Type B pancreatic cell (in vitro differentiated cells): ENCODE measurements around the gene RNF220. TPM values are rescaled to one million over a fixed set of nuclear protein-coding genes. Genes with fewer than 3 reads are reported as not detected.

Experiments used
- DNase-seq: peaks from one replicate; pipeline ENCODE4 v3.0.0; 2021; ENCODE audit warnings: mixed read lengths; ENCODE audit not compliant: unreplicated experiment; ENCODE audit errors: extremely low spot score
- H3K27ac Mint-ChIP-seq: 2 replicates; pipeline ENCODE4 v1.8.0; 2021; ENCODE audit warnings: mild to moderate bottlenecking, mixed read lengths
- H3K27me3 Mint-ChIP-seq: 2 replicates; pipeline ENCODE4 v1.8.0; 2021; ENCODE audit warnings: mixed read lengths
- H3K36me3 Mint-ChIP-seq: 2 replicates; pipeline ENCODE4 v1.8.0; 2021; ENCODE audit warnings: mixed read lengths
- H3K4me1 Mint-ChIP-seq: one replicate; pipeline ENCODE4 v1.8.0; 2021; ENCODE audit warnings: mixed read lengths; ENCODE audit not compliant: unreplicated experiment
- H3K4me3 Mint-ChIP-seq: 2 replicates; pipeline ENCODE4 v1.8.0; 2021; ENCODE audit warnings: mild to moderate bottlenecking, mixed read lengths
- H3K9me3 Mint-ChIP-seq: 2 replicates; pipeline ENCODE4 v1.8.0; 2021; ENCODE audit warnings: mixed read lengths
- total RNA-seq: library from RNA; stranded (reverse); gene quantifications from 2 replicates; pipeline ENCODE4 v1.2.1, GENCODE V29; 2021; ENCODE audit warnings: low replicate concordance
- TF ChIP-seq, protein P1 (sequence below): fragments of 200-600 bp; sonication (generic); conservative IDR thresholded peaks from 2 replicates; pipeline ENCODE4 v1.5.0; 2021; ENCODE audit warnings: antibody characterized with exemption, mild to moderate bottlenecking

RNF220 gene
- total RNA-seq, 1 donor from 2014 or later: 87.1 TPM

DNA sequence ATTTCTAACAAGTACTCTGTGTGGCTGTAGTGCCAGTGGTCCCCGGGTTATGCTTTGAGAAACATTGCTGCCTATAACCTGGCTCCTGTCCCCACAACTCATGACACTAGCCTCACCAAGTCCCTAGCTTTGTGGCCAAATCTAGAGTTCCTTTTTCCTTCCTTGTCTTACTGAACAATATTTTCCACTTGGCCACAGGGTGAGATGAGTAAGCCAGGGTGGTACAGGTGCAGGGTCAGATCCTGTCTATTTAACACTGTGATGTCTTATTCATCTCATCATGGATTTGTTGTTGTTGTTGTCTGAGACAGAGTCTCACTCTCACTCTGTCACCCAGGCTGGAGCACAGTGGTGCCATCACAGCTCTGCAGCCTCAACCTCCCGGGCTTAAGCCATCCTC, 288.1 kb downstream of the RNF220 start:
- TF ChIP-seq, protein P1, sequence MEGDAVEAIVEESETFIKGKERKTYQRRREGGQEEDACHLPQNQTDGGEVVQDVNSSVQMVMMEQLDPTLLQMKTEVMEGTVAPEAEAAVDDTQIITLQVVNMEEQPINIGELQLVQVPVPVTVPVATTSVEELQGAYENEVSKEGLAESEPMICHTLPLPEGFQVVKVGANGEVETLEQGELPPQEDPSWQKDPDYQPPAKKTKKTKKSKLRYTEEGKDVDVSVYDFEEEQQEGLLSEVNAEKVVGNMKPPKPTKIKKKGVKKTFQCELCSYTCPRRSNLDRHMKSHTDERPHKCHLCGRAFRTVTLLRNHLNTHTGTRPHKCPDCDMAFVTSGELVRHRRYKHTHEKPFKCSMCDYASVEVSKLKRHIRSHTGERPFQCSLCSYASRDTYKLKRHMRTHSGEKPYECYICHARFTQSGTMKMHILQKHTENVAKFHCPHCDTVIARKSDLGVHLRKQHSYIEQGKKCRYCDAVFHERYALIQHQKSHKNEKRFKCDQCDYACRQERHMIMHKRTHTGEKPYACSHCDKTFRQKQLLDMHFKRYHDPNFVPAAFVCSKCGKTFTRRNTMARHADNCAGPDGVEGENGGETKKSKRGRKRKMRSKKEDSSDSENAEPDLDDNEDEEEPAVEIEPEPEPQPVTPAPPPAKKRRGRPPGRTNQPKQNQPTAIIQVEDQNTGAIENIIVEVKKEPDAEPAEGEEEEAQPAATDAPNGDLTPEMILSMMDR: no peak
- no peaks in the 10 kb centered on the region for H3K4me1 Mint-ChIP-seq
- peaks cover 7% of the 10 kb centered on the region for H3K36me3 Mint-ChIP-seq
- no peak overlapping the region for H3K27ac Mint-ChIP-seq
- H3K27me3 Mint-ChIP-seq: peaks cover 3% of the 10 kb centered on the region
- no peaks in the 10 kb centered on the region for H3K9me3 Mint-ChIP-seq
- H3K4me3 Mint-ChIP-seq: no peak overlapping the region
- no peak for DNase-seq

GRCh38 chr1:44693900-44694299, 288.8 kb downstream of the RNF220 start:
- Mint-ChIP-seq H3K27me3 (peaks cover 3% of the 10 kb centered on the region), H3K36me3 (peaks cover 8% of the 10 kb centered on the region), H3K9me3 (no peaks in the 10 kb centered on the region), H3K4me3 (no peak overlapping the region), H3K4me1 (no peaks in the 10 kb centered on the region), H3K27ac (no peak overlapping the region)
- DNase-seq: no peak
- TF ChIP-seq, protein P1: no peak

DNA sequence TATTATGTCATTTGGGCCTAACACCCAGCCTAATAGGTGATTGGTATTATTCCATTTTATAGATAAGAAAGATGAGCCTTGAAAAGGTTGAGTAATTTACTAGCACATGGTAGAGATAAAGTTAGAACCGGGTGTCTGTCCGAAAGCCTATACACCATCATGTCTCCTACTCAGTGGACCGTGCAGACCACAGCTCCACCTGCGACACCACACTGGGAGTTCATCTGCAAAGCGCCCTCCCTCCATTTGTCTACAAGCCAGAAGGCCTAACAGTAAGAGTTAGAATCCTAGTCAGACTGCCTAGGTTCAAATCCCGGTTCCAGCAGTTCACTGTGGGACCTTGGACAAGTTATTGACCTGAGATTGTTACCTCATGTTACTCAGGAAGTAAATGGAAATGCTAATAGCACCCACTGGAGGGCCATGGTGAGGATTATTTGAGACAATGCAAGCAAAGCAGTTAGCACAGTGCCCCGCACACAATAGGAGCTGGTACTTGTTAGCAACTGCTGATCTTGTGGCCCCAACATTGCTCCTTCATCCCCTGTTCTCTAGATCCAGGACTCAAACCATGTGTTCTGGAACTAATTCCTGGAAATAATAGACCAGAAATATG, 289.9 kb downstream of the RNF220 start:
- DNase-seq: no peak
- Mint-ChIP-seq H3K4me1 (no peaks in the 10 kb centered on the region), H3K4me3 (no peak overlapping the region), H3K27ac (no peak overlapping the region), H3K36me3 (peaks cover 8% of the 10 kb centered on the region), H3K9me3 (no peaks in the 10 kb centered on the region), H3K27me3 (peaks cover 3% of the 10 kb centered on the region)
- TF ChIP-seq, protein P1: no peak

GRCh38 chr1:44695671-44696070, 290.6 kb downstream of the RNF220 start:
- Mint-ChIP-seq H3K9me3 (no peaks in the 10 kb centered on the region), H3K4me1 (no peaks in the 10 kb centered on the region), H3K27ac (no peak overlapping the region), H3K4me3 (no peak overlapping the region), H3K36me3 (peaks cover 8% of the 10 kb centered on the region), H3K27me3 (peaks cover 3% of the 10 kb centered on the region)
- TF ChIP-seq, protein P1: no peak
- DNase-seq: no peak

- peaks cover 3% of the 10 kb centered on the region for H3K27me3 Mint-ChIP-seq
- DNase-seq: no peak
- peaks cover 8% of the 10 kb centered on the region for H3K36me3 Mint-ChIP-seq
- peaks cover 3% of the 10 kb centered on the region for H3K4me1 Mint-ChIP-seq
- no peaks in the 10 kb centered on the region for H3K9me3 Mint-ChIP-seq
- H3K4me3 Mint-ChIP-seq: no peak overlapping the region
- no peak overlapping the region for H3K27ac Mint-ChIP-seq
- TF ChIP-seq, protein P1: no peak
These were observed 291.0 kb downstream of the RNF220 start for GRCh38 chr1:44696101-44696500.
